Measurements from ENCODE around the gene ZNRF3. TPM values are rescaled to one million over a fixed set of nuclear protein-coding genes. Genes with fewer than 3 reads are reported as not detected.

The ZNRF3 gene
- total and polyA plus RNA-seq, 4 donors: 3.5 to 10.2 (median 6.9) TPM

- ATAC-seq (ENCODE audit: insufficient read depth, low FRiP score) (no peak), DNase-seq (peak in 1 of 3 donors; percentile 16)
- no peak for TF ChIP-seq CTCF (IDR thresholded peaks at IDR 0.05; ENCODE audit: control extremely low read depth, extremely low read depth)
- Histone ChIP-seq H3K27me3 (ENCODE audit: control insufficient read depth in 3 of 3, insufficient read depth in 3 of 3, low read length in 2 of 3) (no peaks in the 10 kb centered on the region), H3K27ac (ENCODE audit: low read depth in 1 of 2, low read length in 1 of 2) (peak overlapping the region in 1 of 2 donors; percentile 63), H3K4me1 (ENCODE audit: control insufficient read depth in 5 of 5, insufficient read depth in 5 of 5, low read length in 5 of 5) (peaks cover 0 to 22% (median 2%) of the 10 kb centered on the region in 5 donors), H3K4me3 (no peak overlapping the region), H3K9me3 (ENCODE audit: control insufficient read depth in 4 of 4, insufficient read depth in 3 of 4, low read length in 3 of 4) (peaks cover 0 to 3% (median 2%) of the 10 kb centered on the region in 4 donors), H3K9ac (ENCODE audit: insufficient read depth in 1 of 2, low read length in 2 of 2) (no peak overlapping the region), H3K36me3 (ENCODE audit: control insufficient read depth in 4 of 4, insufficient read depth in 4 of 4, low read length in 4 of 4) (no peaks in the 10 kb centered on the region)
- 52 to 69% methylated on average over 7 of the region's 7 CpGs for WGBS, 2 donors
These were observed 59.6 kb downstream of the ZNRF3 start for GRCh38 chr22:28942801-28943500.

- H3K9me3 ChIP-seq (ENCODE audit: control insufficient read depth in 4 of 4, insufficient read depth in 3 of 4, low read length in 3 of 4): peaks cover 0 to 3% (median 2%) of the 10 kb centered on the region in 4 donors
- TF ChIP-seq CTCF (IDR thresholded peaks at IDR 0.05; ENCODE audit: control extremely low read depth, extremely low read depth): no peak
- H3K9ac ChIP-seq (ENCODE audit: insufficient read depth in 1 of 2, low read length in 2 of 2): no peak overlapping the region
- H3K27ac ChIP-seq (ENCODE audit: low read depth in 1 of 2, low read length in 1 of 2): peak overlapping the region in 1 of 2 donors; percentile 63
- no peak overlapping the region for H3K4me3 ChIP-seq
- no peaks in the 10 kb centered on the region for H3K36me3 ChIP-seq (ENCODE audit: control insufficient read depth in 4 of 4, insufficient read depth in 4 of 4, low read length in 4 of 4)
- H3K27me3 ChIP-seq (ENCODE audit: control insufficient read depth in 3 of 3, insufficient read depth in 3 of 3, low read length in 2 of 3): no peaks in the 10 kb centered on the region
- DNase-seq (no peak), ATAC-seq (ENCODE audit: insufficient read depth, low FRiP score) (no peak)
- 50 to 70% methylated on average over 2 of the region's 2 CpGs for WGBS, 2 donors
- H3K4me1 ChIP-seq (ENCODE audit: control insufficient read depth in 5 of 5, insufficient read depth in 5 of 5, low read length in 5 of 5): peaks cover 0 to 22% (median 3%) of the 10 kb centered on the region in 5 donors
These were observed 60.1 kb downstream of the ZNRF3 start for GRCh38 chr22:28943501-28943879.

- 93 to 98% methylated on average over 1 of the region's 1 CpG for WGBS, 2 donors
- Histone ChIP-seq H3K9me3 (ENCODE audit: control insufficient read depth in 4 of 4, insufficient read depth in 3 of 4, low read length in 3 of 4) (peaks cover 0 to 3% (median 2%) of the 10 kb centered on the region in 4 donors), H3K4me1 (ENCODE audit: control insufficient read depth in 5 of 5, insufficient read depth in 5 of 5, low read length in 5 of 5) (peaks cover 0 to 42% (median 16%) of the 10 kb centered on the region in 5 donors), H3K4me3 (no peak overlapping the region), H3K36me3 (ENCODE audit: control insufficient read depth in 4 of 4, insufficient read depth in 4 of 4, low read length in 4 of 4) (no peaks in the 10 kb centered on the region), H3K27ac (ENCODE audit: low read depth in 1 of 2, low read length in 1 of 2) (no peak overlapping the region), H3K27me3 (ENCODE audit: control insufficient read depth in 3 of 3, insufficient read depth in 3 of 3, low read length in 2 of 3) (no peaks in the 10 kb centered on the region), H3K9ac (ENCODE audit: insufficient read depth in 1 of 2, low read length in 2 of 2) (no peak overlapping the region)
- TF ChIP-seq CTCF (IDR thresholded peaks at IDR 0.05; ENCODE audit: control extremely low read depth, extremely low read depth): no peak
- ATAC-seq (ENCODE audit: insufficient read depth, low FRiP score): no peak
- no peak for DNase-seq
These were observed 63.8 kb downstream of the ZNRF3 start for GRCh38 chr22:28947125-28947524.

Measured in lung (tissue), 12 donors.